Activated CD4-positive, CD25-positive, alpha-beta regulatory T cell treated with anti-CD3 and anti-CD28 coated beads, Interleukin-2, amount 50 U/mL, for 16 hours (primary cell): ENCODE measurements around the gene GNG13.

Experiments
- DNase-seq: peaks from one replicate; pipeline ENCODE4 v3.0.0-alpha.2; 2020; ENCODE audit warnings: low read depth, low spot score

The GNG13 gene

DNA sequence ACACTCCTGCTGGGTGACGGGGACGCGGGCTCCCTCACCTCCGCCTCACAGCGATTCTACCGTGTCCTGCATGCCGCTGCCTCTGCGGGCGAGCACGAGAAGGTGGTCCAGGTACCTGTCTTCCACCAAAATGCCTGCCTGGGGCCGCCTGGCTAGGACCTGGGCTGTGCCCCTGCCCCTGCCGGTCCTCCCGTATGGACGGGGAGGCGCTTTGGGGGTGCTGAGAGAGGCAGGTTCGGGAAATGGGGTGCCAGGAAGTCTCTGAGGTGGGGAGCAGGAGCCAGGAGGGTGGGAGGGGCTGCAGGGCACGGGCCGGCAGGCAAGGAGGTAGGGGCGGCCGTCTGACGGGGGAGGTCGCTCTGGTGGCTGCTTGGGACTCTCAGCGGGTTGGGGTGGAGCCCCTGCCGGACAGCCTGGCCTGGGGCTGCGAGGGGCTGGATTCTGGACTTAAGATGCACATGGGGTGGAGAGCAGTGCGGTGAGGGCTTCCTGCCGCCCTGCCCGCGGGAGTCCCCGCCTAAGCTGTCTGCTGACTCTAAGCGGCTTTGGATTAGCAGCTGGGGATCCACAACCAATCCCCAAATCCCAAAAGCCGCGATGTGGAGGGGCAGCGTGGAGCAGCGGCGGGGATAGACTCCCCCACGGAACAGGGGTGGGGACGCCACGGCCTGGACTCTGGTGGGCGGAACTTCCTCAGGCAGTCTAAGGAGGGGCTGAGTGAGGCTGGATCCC, 6.3 kb downstream of the GNG13 start:
- DNase-seq: no peak

DNA sequence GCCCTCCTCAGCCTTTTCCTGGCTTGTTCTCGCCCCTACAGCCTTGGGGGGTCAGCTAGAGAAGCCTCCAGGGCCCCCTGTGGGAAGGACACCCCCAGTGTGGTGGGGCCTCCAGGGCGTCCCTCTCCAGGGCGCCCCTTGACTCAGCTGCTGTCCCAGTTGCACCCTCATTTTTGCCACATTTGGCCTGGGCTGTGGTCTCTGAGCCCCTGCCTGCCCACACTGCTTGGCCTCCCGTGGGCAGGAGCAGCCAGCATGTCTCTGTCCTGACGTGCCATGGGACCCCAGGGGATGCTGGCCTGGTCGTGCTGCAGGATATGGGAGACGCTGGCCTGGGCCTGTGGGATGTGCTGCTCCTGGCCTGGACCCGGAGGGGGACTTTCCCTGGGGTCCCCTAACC, 7.1 kb downstream of the GNG13 start:
- no peak for DNase-seq

DNA sequence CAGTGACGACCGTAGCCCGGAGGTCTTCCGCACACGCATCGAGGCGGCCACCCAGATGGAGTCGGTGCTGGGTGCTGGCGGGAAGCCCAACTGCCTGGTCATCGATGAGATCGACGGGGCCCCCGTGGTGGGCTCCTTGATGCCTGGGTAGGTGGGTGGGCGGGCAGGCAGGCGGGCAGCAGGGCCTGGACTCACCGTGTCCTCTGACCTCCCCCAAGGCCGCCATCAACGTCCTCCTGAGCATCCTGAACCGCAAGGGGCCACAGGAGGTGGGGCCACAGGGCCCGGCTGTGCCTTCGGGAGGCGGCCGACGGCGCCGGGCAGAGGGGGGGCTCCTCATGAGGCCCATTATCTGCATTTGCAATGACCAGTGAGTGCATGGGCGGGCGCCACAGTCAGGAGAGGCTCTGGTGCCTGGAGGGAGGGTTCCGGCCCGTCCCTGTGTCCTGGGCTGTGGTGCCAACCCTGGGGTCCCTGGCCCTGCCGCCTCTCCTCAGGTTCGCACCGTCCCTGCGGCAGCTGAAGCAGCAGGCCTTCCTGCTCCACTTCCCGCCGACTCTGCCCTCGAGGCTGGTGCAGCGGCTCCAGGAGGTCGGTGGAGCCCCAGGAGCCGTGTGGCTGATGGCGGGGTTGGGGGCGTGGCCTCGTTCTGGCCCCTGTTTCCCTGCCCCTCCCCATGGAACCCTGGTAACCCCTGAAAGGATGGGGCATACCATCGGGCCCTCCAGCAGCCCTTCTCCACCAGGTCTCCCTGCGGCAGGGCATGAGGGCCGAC, 8.1 kb downstream of the GNG13 start:
- DNase-seq: no peak

DNA sequence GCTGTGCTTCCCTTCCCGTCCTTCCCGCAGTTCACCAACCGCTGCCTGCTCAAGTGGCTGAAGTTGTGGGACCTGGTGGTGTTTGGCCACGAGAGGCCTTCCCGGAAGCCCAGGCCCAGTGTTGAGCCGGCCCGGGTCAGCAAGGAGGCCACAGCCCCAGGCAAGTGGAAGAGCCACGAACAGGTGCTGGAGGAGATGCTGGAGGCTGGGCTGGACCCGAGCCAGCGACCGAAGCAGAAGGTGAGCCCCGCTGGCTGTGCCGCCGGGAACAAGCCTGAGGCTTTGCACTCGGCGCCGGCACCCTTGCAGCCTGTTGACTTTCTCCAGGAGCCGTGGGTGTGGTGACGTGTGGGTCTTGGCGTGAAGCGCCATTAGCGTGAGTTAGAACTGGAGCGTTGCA, 9.4 kb downstream of the GNG13 start:
- DNase-seq: no peak

DNA sequence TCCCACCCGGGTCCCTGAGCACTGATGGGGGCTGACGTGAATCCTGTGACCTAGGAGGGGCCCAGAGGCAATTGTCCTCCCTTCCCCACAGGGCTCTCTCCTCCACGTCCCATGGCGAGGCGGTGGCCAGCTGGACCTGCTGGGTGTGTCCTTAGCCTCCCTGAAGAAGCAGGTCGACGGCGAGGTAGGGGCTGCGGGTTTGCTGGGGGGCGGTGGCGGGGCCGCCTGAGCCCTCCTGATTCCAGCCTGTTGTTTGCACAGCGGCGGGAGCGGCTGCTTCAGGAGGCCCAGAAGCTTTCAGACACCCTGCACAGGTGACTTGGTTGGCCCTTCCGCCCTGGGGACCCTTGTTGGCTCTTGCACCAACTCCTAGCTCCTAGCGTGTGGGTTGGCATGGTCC, 10.4 kb downstream of the GNG13 start:
- DNase-seq: no peak

GRCh38 chr16:789191-789850, 11.2 kb downstream of the GNG13 start:
- DNase-seq: no peak

GRCh38 chr16:788399-789126, 12.0 kb downstream of the GNG13 start, which contains the start of gene CHTF18:
Gene CHTF18 (plus strand): TSS chr16:788620. CDS start chr16:788685, 65 bp downstream.
- DNase-seq: peak; percentile 85

- DNase-seq: no peak
These were observed 12.5 kb downstream of the GNG13 start, which contains the start of gene RPUSD1 for GRCh38 chr16:787978-788398. Gene RPUSD1 (minus strand): TSS chr16:788381. CDS start chr16:787737, 644 bp downstream.

DNA sequence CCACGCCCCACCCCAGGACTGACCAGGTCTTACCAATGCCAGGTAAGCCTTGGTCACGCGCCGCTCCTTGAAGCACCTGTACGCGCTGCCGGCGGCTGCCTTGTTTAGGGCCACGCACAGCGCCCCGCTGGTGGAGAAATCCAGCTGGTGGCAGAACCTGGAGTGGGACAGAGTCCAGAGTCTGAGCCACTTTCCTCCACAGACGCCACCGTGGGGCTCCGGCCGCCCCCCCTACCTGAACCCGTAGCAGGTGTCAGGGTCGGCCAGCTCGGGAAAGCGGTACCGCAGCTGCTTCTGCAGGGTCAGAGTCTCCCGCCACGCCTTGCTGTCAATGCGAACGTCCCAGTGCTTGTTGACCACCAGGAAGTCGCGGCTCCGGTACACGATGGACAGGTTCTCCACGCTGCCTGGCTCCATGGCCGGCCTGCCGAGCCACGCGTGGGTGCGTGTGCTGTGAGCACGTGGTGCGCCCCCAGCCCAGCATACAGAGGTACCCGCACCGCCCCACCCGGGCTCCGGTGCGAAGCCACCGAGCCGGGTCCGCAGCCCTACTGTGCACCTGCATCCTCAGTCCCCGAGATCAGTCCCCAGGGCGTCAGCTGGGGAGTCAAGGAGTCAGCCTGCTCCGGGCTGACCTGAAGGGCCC, 13.1 kb downstream of the GNG13 start:
- no peak for DNase-seq

GRCh38 chr16:785563-786535, 14.7 kb downstream of the GNG13 start:
- peak; percentile 42 for DNase-seq

GRCh38 chr16:784431-784830, 16.1 kb downstream of the GNG13 start:
- DNase-seq: no peak

DNA sequence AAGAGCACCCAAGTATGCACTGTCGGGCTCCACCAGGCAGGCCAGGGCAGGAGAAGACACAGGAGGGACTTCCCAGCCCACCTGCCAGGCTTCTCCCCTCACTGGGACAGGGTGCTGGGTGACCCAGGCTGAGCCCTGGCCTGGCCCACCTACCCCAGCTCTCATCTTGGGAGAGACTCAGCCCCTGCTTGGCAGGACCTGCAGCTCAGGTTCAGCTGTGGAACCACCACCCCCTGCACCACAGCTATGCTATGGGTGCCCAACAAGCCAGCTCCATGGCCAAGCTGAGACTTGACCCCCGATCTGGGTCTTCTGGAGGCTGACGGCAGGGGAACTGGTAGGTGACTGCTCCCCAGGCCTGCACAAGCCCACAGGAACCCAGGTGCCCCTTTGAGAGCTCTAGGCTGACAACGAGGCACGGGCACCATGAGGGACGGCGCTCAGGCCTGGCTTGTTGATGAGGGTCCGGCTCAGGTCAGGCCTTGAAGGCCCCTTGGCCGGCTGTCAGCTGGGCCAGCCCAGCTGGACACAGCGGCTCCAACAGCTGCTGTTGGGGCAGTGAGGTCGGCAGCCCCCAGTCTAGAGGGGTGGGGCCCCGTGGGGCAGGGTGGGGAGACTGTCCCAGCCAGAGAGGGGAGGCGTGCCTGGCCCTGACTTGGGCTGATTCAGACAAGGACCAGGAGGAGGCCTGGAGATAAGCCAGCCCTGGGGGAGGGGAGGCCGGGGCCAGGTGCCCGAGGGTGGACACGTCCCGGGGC, 17.0 kb downstream of the GNG13 start:
- no peak for DNase-seq

GRCh38 chr16:782766-783403, 17.6 kb downstream of the GNG13 start:
- DNase-seq: no peak

DNA sequence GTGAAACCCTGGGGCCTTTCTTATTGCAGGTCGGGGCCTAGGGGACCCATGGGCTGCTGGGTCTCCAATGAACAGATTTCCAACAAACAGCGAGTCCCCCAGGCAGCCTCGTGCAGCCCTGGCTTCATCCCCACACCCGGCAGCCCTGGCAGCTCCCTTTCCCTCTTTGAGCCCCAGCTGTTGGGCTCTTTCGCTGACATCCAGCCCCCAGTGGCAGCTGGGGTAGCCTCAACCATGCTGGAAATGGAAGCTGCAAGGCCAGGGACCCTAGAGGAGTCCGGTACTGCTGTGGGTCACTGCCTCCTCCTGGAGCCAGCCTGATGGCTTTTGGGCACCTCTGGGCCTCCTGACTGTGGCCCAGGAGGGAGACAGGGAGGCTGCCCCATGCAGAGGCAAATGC, 18.3 kb downstream of the GNG13 start:
- no peak for DNase-seq

GRCh38 chr16:781346-782010, 19.1 kb downstream of the GNG13 start:
- DNase-seq: no peak

GRCh38 chr16:780296-780695, 20.2 kb downstream of the GNG13 start:
- DNase-seq: no peak

DNA sequence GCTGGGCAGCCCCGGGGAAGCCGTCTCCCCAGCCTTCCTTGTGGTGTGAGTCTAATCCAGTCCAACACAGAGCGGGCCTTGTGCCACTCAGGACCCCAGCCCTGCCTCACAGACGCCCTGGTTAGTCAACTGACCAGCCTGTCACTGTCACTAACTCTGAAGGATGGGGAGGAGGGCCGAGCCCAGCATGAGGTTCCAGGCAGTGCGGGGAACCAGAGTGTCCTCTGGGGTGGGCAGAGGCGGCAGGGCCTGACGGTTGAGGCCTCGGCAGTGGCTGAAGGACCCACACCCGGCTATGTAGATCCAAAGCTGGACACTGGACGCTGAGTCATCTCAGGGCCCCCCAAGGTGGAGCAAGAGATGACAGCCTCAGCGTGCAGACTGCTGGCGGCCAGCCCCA, 21.0 kb downstream of the GNG13 start:
- DNase-seq: no peak

DNA sequence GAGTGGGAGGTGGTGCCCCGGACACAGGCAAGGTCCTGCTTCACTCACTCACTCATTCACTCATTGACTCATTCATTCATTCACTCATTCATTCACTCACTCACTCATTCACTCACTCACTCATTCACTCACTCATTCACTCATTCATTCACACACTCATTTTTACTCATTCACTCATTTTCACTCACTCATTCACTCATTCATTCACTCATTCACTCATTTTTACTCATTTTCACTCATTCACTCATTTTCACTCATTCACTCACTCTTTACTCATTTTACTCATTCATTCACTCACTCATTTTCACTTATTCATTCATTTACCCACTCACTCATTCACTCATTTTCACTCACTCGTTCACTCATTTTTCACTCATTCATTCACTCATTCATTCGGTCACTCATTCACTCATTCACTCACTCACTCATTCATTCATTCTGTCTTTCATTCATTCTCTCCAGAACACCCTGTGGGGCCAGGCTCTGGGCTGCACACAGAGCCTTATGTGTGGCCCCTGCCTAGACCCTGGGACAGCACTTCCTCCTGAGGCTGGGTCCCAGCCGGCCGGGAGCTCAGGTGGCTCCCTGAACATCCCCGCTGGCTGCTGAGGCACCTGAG, 21.5 kb downstream of the GNG13 start:
- no peak for DNase-seq
